ENCODE measurements around the gene TCF7L2.

The TCF7L2 gene

DNA sequence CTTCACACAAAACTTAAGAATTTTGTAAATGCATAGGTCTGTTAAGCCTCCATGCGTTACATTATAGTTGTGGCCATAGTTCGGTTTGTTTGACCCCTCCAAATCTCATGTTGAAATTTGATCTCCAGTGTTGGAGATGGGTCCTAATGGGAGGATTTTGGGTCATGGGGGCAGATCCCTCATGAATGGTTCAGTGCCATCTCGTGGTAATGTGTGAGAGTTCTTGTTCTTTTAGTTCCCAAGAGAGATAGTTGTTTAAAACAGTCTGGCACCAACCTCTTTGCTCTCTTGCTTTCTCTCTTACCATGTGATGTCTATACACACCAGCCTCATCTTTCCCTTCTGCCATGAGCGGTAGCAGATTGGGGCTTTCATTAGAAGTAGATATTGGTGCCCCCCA lies 264.3 kb downstream of the TCF7L2 start:
- H3K4me3 ChIP-seq (ENCODE audit: control insufficient read depth, low read depth, low read length), result no peak overlapping the region
- TF ChIP-seq, protein P1, sequence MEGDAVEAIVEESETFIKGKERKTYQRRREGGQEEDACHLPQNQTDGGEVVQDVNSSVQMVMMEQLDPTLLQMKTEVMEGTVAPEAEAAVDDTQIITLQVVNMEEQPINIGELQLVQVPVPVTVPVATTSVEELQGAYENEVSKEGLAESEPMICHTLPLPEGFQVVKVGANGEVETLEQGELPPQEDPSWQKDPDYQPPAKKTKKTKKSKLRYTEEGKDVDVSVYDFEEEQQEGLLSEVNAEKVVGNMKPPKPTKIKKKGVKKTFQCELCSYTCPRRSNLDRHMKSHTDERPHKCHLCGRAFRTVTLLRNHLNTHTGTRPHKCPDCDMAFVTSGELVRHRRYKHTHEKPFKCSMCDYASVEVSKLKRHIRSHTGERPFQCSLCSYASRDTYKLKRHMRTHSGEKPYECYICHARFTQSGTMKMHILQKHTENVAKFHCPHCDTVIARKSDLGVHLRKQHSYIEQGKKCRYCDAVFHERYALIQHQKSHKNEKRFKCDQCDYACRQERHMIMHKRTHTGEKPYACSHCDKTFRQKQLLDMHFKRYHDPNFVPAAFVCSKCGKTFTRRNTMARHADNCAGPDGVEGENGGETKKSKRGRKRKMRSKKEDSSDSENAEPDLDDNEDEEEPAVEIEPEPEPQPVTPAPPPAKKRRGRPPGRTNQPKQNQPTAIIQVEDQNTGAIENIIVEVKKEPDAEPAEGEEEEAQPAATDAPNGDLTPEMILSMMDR (IDR thresholded peaks at IDR 0.05; ENCODE audit: control insufficient read depth, insufficient read depth, low read depth, low read length, missing control alignments), result no peak
- DNase-seq (ENCODE audit: low read depth), result no peak

DNA sequence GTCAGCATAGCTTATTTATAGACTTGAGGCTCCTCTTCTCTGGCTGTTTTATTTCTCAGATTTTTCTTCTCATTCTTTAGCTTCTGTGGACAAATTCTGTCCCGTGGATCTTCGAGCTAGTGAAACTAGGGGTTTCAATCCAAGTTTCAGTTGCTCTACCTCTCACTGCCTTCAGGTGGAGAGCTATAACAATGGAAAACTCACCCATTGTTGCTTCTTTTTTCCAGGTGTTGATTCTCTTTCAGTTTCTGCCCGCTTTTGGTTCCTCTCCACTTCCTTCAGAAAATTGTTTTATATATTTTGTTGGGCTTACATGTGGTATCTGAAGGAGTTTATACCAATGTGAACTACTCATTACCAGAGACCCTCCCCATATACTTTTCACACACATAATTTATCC lies 266.1 kb downstream of the TCF7L2 start:
- DNase-seq (ENCODE audit: low read depth), result no peak
- H3K4me3 ChIP-seq (ENCODE audit: control insufficient read depth, low read depth, low read length), result no peak overlapping the region

More for the DNA sequence above, 266.1 kb downstream of the TCF7L2 start:
- TF ChIP-seq, protein P1 (IDR thresholded peaks at IDR 0.05; ENCODE audit: control insufficient read depth, insufficient read depth, low read depth, low read length, missing control alignments), result peak; percentile 29

Measured in AG09309 (cell line).